Adrenal gland (tissue), 5 donors: ENCODE measurements around the gene MAP3K14.

ENCODE experiments used
- POLR2A ChIP-seq, 2 donors: fragments of 450-650 bp; IDR thresholded peaks; one replicate each; pipeline ENCODE4 v1.6.1; 2017; ENCODE audit warnings: antibody characterized with exemption in 2 of 2, mild to moderate bottlenecking in 2 of 2, moderate library complexity in 1 of 2
- TF ChIP-seq, protein P1 (sequence below), 6 experiments: fragments of 450-650 bp in 4 of 6; fragments of 200-600 bp in 2 of 6; sonication (generic) in 1 of 6; IDR thresholded peaks; 1 replicate in 5 of 6; 2 replicates in 1 of 6; pipeline versions ENCODE4 v1.5.1 to v1.8.0; 2016 to 2021; ENCODE audit warnings: antibody characterized with exemption in 6 of 6, mild to moderate bottlenecking in 2 of 6, moderate library complexity in 1 of 6
- donor health status: DM: no; HTN: no; CAD: no.

DNA sequence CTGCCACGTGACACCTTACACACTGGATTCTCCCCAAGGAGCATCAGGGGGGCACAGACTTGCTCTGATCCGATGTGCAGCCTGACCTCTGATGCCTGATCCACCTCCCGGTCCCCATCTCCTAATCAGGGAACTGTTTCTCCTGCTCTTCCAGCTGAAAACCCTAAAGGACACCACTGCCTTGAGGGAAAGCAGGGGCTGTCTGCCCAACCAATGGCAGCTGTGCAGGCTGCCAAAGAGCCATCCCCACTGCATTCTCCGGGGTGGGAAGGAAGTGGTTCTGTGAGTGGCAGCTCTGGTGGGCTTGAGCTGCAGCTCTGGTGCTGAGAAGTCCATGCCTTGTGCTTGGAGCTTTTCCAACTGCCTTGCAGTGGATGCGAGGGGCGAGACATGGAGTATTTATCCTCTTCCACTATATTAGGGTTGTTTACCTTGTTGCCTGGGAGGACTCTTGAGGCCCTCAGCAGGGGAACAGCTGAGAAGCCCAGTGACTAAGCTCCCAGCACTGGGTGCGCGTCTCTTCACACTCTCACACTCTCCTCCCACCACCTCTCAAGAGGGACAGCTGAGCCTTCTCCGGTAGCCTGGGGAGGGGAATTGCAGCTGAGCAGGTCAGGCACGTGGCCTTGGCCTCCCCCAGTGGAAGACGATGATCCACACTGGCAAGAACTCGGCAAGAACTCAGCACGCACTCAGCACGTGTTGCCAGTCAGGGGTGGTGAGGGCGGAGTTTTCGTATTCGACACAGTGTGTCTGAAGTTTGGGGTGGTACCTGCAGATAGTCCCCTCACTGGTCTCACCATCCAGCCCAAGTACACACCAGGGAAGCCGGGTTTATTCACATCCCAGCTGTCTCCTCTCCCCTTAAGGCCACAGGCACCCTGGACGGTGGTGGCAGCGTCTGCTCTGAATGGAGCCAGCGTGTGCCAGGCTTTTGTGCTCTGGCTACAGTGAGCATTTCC, 33.9 kb downstream of the MAP3K14 start:
- TF ChIP-seq, protein P1, sequence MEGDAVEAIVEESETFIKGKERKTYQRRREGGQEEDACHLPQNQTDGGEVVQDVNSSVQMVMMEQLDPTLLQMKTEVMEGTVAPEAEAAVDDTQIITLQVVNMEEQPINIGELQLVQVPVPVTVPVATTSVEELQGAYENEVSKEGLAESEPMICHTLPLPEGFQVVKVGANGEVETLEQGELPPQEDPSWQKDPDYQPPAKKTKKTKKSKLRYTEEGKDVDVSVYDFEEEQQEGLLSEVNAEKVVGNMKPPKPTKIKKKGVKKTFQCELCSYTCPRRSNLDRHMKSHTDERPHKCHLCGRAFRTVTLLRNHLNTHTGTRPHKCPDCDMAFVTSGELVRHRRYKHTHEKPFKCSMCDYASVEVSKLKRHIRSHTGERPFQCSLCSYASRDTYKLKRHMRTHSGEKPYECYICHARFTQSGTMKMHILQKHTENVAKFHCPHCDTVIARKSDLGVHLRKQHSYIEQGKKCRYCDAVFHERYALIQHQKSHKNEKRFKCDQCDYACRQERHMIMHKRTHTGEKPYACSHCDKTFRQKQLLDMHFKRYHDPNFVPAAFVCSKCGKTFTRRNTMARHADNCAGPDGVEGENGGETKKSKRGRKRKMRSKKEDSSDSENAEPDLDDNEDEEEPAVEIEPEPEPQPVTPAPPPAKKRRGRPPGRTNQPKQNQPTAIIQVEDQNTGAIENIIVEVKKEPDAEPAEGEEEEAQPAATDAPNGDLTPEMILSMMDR (IDR thresholded peaks at IDR 0.05): no peak
- TF ChIP-seq POLR2A (IDR thresholded peaks at IDR 0.05): no peak
